KMS-11 (cell line): ENCODE data around the gene HDGFL3.

Source experiments
- H2AFZ ChIP-seq: fragments of 200-600 bp; sonication (generic); 2 replicates; pipeline ENCODE4 v1.6.1; 2016; ENCODE audit warnings: antibody characterized with exemption, mixed run types, low read depth
- H3K27ac ChIP-seq: fragments of 200-600 bp; sonication (generic); 2 replicates; pipeline ENCODE4 v1.6.1; 2016; ENCODE audit warnings: mild to moderate bottlenecking, mixed run types
- H3K27me3 ChIP-seq: fragments of 200-600 bp; sonication (generic); 2 replicates; pipeline ENCODE4 v1.6.1; 2017; ENCODE audit warnings: mild to moderate bottlenecking, low read depth, mixed run types, moderate library complexity; ENCODE audit not compliant: insufficient read depth
- H3K36me3 ChIP-seq: fragments of 200-600 bp; sonication (generic); 2 replicates; pipeline ENCODE4 v1.6.1; 2017; ENCODE audit warnings: mild to moderate bottlenecking, mixed run types; ENCODE audit not compliant: insufficient read depth
- H3K4me1 ChIP-seq: fragments of 200-600 bp; sonication (generic); 2 replicates; pipeline ENCODE4 v1.6.1; 2016; ENCODE audit warnings: mild to moderate bottlenecking, low read depth, mixed run types; ENCODE audit not compliant: poor library complexity, severe bottlenecking
- H3K4me2 ChIP-seq: fragments of 200-600 bp; sonication (generic); 2 replicates; pipeline ENCODE4 v1.7.0; 2016; ENCODE audit warnings: mild to moderate bottlenecking, mixed run types
- H3K4me3 ChIP-seq: fragments of 200-600 bp; sonication (generic); IDR thresholded peaks from 2 replicates; pipeline ENCODE4 v1.6.1; 2017; ENCODE audit warnings: low read depth, low read length, mixed read lengths; ENCODE audit not compliant: insufficient read depth
- H3K79me2 ChIP-seq: fragments of 200-600 bp; sonication (generic); 2 replicates; pipeline ENCODE4 v1.6.1; 2016; ENCODE audit warnings: low read depth, mixed run types; ENCODE audit not compliant: insufficient read depth
- H3K9ac ChIP-seq: fragments of 200-600 bp; sonication (generic); 2 replicates; pipeline ENCODE4 v1.6.1; 2016; ENCODE audit warnings: mild to moderate bottlenecking, mixed run types
- H4K20me1 ChIP-seq: fragments of 200-600 bp; sonication (generic); 2 replicates; pipeline ENCODE4 v1.6.1; 2016; ENCODE audit warnings: mild to moderate bottlenecking, mixed run types; ENCODE audit not compliant: insufficient read depth
- CTCF ChIP-seq: fragments of 200-600 bp; sonication (generic); conservative IDR thresholded peaks from 2 replicates; pipeline ENCODE4 v1.6.1; 2017; ENCODE audit warnings: low read depth, mild to moderate bottlenecking, antibody characterized with exemption, low read length, moderate library complexity, mixed read lengths

HDGFL3 gene

GRCh38 chr15:83203543-83203942 lies 4.1 kb downstream of the HDGFL3 start:
- peaks cover 30% of the 10 kb centered on the region for H3K4me1 ChIP-seq
- no peak overlapping the region for H2AFZ ChIP-seq
- no peak overlapping the region for H3K27ac ChIP-seq
- no peak overlapping the region for H3K4me2 ChIP-seq
- TF ChIP-seq CTCF, result no peak
- no peak overlapping the region for H3K9ac ChIP-seq
- peaks cover 63% of the 10 kb centered on the region for H3K27me3 ChIP-seq
- no peak overlapping the region for H3K4me3 ChIP-seq
- H4K20me1 ChIP-seq, result no peaks in the 10 kb centered on the region
- no peaks in the 10 kb centered on the region for H3K36me3 ChIP-seq
- no peaks in the 10 kb centered on the region for H3K79me2 ChIP-seq

GRCh38 chr15:83200589-83200988 lies 7.0 kb downstream of the HDGFL3 start:
- Histone ChIP-seq H3K27ac (peak overlapping the region; percentile 21; the same call in 1 of the 2 replicates), H2AFZ (no peak overlapping the region), H3K79me2 (no peaks in the 10 kb centered on the region), H3K4me1 (peaks cover 35% of the 10 kb centered on the region), H3K9ac (no peak overlapping the region), H3K4me3 (no peak overlapping the region), H3K27me3 (peaks cover 67% of the 10 kb centered on the region), H4K20me1 (no peaks in the 10 kb centered on the region), H3K36me3 (no peaks in the 10 kb centered on the region), H3K4me2 (peak overlapping the region; percentile 69)
- no peak for TF ChIP-seq CTCF

GRCh38 chr15:83200162-83200561 lies 7.5 kb downstream of the HDGFL3 start:
- H3K4me3 ChIP-seq, result no peak overlapping the region
- H4K20me1 ChIP-seq, result no peaks in the 10 kb centered on the region
- peaks cover 63% of the 10 kb centered on the region for H3K27me3 ChIP-seq
- peak overlapping the region; percentile 69 for H3K4me2 ChIP-seq
- no peaks in the 10 kb centered on the region for H3K79me2 ChIP-seq
- H3K36me3 ChIP-seq, result no peaks in the 10 kb centered on the region
- peak overlapping the region; percentile 21; the same call in 1 of the 2 replicates for H3K27ac ChIP-seq
- no peak overlapping the region for H3K9ac ChIP-seq
- H2AFZ ChIP-seq, result no peak overlapping the region
- TF ChIP-seq CTCF, result no peak
- peaks cover 35% of the 10 kb centered on the region for H3K4me1 ChIP-seq

GRCh38 chr15:83199288-83199687 lies 8.3 kb downstream of the HDGFL3 start:
- no peak overlapping the region for H3K9ac ChIP-seq
- H2AFZ ChIP-seq, result no peak overlapping the region
- no peak for TF ChIP-seq CTCF
- peaks cover 35% of the 10 kb centered on the region for H3K4me1 ChIP-seq
- H4K20me1 ChIP-seq, result no peaks in the 10 kb centered on the region
- H3K36me3 ChIP-seq, result no peaks in the 10 kb centered on the region
- no peak overlapping the region for H3K4me3 ChIP-seq
- H3K27me3 ChIP-seq, result peaks cover 58% of the 10 kb centered on the region
- peak overlapping the region; percentile 17; the same call in 1 of the 2 replicates for H3K27ac ChIP-seq
- no peaks in the 10 kb centered on the region for H3K79me2 ChIP-seq
- H3K4me2 ChIP-seq, result peak overlapping the region; percentile 69
